SKM-1 treated with dmso at 0.1 percent for 144 hours (cell line): ENCODE data around the gene CRYBB3.
"Not testable (repeated sequence)": the region's sequence is repeated elsewhere in the genome, so short reads cannot be mapped to it uniquely, and the experiment has no call there.

Experiments
- DNase-seq: peaks from one replicate; lab custom pipeline; 2025; ENCODE audit not compliant: unreplicated experiment; lab: John Stamatoyannopoulos, UW

The CRYBB3 gene

GRCh38 chr22:25204547-25204946, 4.9 kb downstream of the CRYBB3 start:
- DNase-seq, result not testable (repeated sequence)

- no peak for DNase-seq
These were observed 6.2 kb downstream of the CRYBB3 start for GRCh38 chr22:25205847-25206246.

GRCh38 chr22:25206998-25207397, 7.3 kb downstream of the CRYBB3 start:
- DNase-seq, result no peak

- DNase-seq, result no peak
These were observed 8.0 kb downstream of the CRYBB3 start for GRCh38 chr22:25207553-25208157.

- DNase-seq, result no peak
These were observed 8.7 kb downstream of the CRYBB3 start for GRCh38 chr22:25208328-25208727.

GRCh38 chr22:25208743-25209505, 9.3 kb downstream of the CRYBB3 start:
- no peak for DNase-seq

- no peak for DNase-seq
These were observed 11.1 kb downstream of the CRYBB3 start for GRCh38 chr22:25210793-25211192.

- DNase-seq, result no peak
These were observed 12.7 kb downstream of the CRYBB3 start for GRCh38 chr22:25212337-25212736.

GRCh38 chr22:25213221-25213620, 13.6 kb downstream of the CRYBB3 start:
- DNase-seq, result no peak

- no peak for DNase-seq
These were observed 16.6 kb downstream of the CRYBB3 start for GRCh38 chr22:25216230-25216629.

- no peak for DNase-seq
These were observed 19.6 kb downstream of the CRYBB3 start, which contains the start of gene CRYBB2 for GRCh38 chr22:25219211-25219689. Gene CRYBB2, plus strand, starts transcription at chr22:25219639. Its CDS starts 1,791 bp downstream, at chr22:25221430.

- DNase-seq, result no peak
These were observed 20.3 kb downstream of the CRYBB3 start for GRCh38 chr22:25219948-25220442.

- DNase-seq, result no peak
These were observed 22.1 kb downstream of the CRYBB3 start for GRCh38 chr22:25221790-25222189.

- no peak for DNase-seq
These were observed 23.7 kb downstream of the CRYBB3 start for GRCh38 chr22:25223269-25223850.

- DNase-seq, result no peak
These were observed 29.2 kb downstream of the CRYBB3 start for GRCh38 chr22:25228822-25229221.

GRCh38 chr22:25230760-25231159, 31.1 kb downstream of the CRYBB3 start:
- not testable (repeated sequence) for DNase-seq

GRCh38 chr22:25232301-25232700, 32.6 kb downstream of the CRYBB3 start:
- no peak for DNase-seq

- DNase-seq, result not testable (repeated sequence)
These were observed 34.0 kb downstream of the CRYBB3 start for GRCh38 chr22:25233706-25234105.

- DNase-seq, result peak; percentile 35
These were observed 36.1 kb downstream of the CRYBB3 start for GRCh38 chr22:25235547-25236290.

GRCh38 chr22:25236417-25236816, 36.8 kb downstream of the CRYBB3 start:
- no peak for DNase-seq

- DNase-seq, result no peak
These were observed 37.8 kb downstream of the CRYBB3 start for GRCh38 chr22:25237503-25237902.
